ENCODE results near the gene RALGAPA1. TPM values are rescaled to one million over a fixed set of nuclear protein-coding genes. Genes with fewer than 3 reads are reported as not detected.

Gene RALGAPA1
- total RNA-seq, 1 donor from 2014 or later = 25.0 TPM

GRCh38 chr14:35495278-35495677 is 313.8 kb downstream of the RALGAPA1 start:
- DNase-seq (ENCODE audit: low read depth) = no peak

GRCh38 chr14:35492569-35493014 is 316.5 kb downstream of the RALGAPA1 start:
- DNase-seq (ENCODE audit: low read depth) = no peak

Other genes starting within 250 kb of the RALGAPA1 start
- gene BRMS1L, start 17.0 kb upstream of the RALGAPA1 start, total RNA-seq = 12.4 and 26.3 TPM in 2 replicates